Cardiac fibroblast (primary cell): ENCODE results near the gene SMCO1.
"Not testable (repeated sequence)": the region's sequence is repeated elsewhere in the genome, so short reads cannot be mapped to it uniquely, and the experiment has no call there.

ENCODE experiments used
- DNase-seq, 2 donors: peaks; one replicate each; pipeline versions ENCODE4 v3.0.0 to v3.0.0-alpha.2; 2010; ENCODE audit warnings: low read depth in 2 of 2
- H3K4me3 ChIP-seq, 2 donors: replicated peaks in 1 of 2; 1 replicate in 1 of 2; 2 replicates in 1 of 2; pipeline ENCODE4 v1.5.1; 2011; ENCODE audit warnings: low read depth in 2 of 2, low read length in 2 of 2, mild to moderate bottlenecking in 2 of 2, moderate library complexity in 1 of 2
- CTCF ChIP-seq: IDR thresholded peaks from one replicate; pipeline ENCODE4 v1.5.1; 2011; ENCODE audit warnings: low read depth, mild to moderate bottlenecking, low read length, inconsistent platforms

SMCO1 gene

GRCh38 chr3:196493292-196493691 is 21.9 kb downstream of the SMCO1 start:
- DNase-seq = no peak
- no peak for TF ChIP-seq CTCF
- no peak overlapping the region for H3K4me3 ChIP-seq

- TF ChIP-seq CTCF = no peak
- no peak for DNase-seq
- no peak overlapping the region for H3K4me3 ChIP-seq
Measured at GRCh38 chr3:196492080-196492479, 23.1 kb downstream of the SMCO1 start.

GRCh38 chr3:196489747-196490146 is 25.4 kb downstream of the SMCO1 start:
- no peak for TF ChIP-seq CTCF
- H3K4me3 ChIP-seq = no peak overlapping the region
- DNase-seq = no peak

GRCh38 chr3:196486263-196486662 is 28.9 kb downstream of the SMCO1 start:
- TF ChIP-seq CTCF = peak; percentile 11
- H3K4me3 ChIP-seq = no peak overlapping the region
- peak; percentile 6 to 11 for DNase-seq

- no peak for DNase-seq
- no peak overlapping the region for H3K4me3 ChIP-seq
- TF ChIP-seq CTCF = no peak
Measured at GRCh38 chr3:196477678-196478077, 37.5 kb downstream of the SMCO1 start.

- H3K4me3 ChIP-seq = no peak overlapping the region
- DNase-seq = no peak
- TF ChIP-seq CTCF = no peak
Measured at GRCh38 chr3:196472286-196472685, 42.9 kb downstream of the SMCO1 start.

GRCh38 chr3:196471551-196471950 is 43.6 kb downstream of the SMCO1 start:
- TF ChIP-seq CTCF = no peak
- no peak overlapping the region for H3K4me3 ChIP-seq
- peak in 1 of 2 donors; percentile 18 for DNase-seq

GRCh38 chr3:196470182-196470581 is 45.0 kb downstream of the SMCO1 start:
- not testable (repeated sequence) for DNase-seq, H3K4me3 ChIP-seq
